Hematopoietic multipotent progenitor cell (in vitro differentiated cells): ENCODE results near the gene PSEN2. TPM values are rescaled to one million over a fixed set of nuclear protein-coding genes. Genes with fewer than 3 reads are reported as not detected.

Experiments
- DNase-seq, 3 donors: peaks; one replicate each; pipeline ENCODE4 v3.0.0-alpha.2; 2011 to 2015; ENCODE audit warnings: low read depth in 2 of 3, low spot score in 2 of 3
- total RNA-seq: library from RNA; depleted of rRNA; stranded (reverse); fragments of >200 nt; gene quantifications from one replicate; pipeline ENCODE4 v1.2.3, GENCODE V29; 2012

Gene PSEN2
- total RNA-seq, 1 donor = 40.1 TPM

GRCh38 chr1:226863446-226863845 is 7.0 kb upstream of the PSEN2 start:
- no peak for DNase-seq

DNA sequence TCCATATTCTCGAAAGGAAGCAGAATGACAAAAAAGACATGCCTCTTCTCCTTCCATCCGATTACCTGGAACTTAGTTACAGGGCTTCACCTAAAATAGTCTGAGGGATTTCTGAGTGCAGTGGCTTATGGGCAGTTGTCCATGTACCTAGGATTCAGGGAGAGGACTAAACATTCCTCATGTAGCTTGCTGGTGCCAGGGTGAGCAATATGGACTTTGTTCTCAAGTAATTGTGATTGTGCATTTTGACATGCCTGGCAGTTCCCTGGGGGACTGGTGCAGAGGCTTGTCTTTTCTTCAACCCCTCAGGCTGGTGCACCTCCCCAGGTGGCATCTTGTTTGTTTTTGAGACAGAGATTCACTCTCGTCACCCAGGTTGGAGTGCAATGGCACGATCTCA is 6.1 kb upstream of the PSEN2 start:
- DNase-seq = no peak

DNA sequence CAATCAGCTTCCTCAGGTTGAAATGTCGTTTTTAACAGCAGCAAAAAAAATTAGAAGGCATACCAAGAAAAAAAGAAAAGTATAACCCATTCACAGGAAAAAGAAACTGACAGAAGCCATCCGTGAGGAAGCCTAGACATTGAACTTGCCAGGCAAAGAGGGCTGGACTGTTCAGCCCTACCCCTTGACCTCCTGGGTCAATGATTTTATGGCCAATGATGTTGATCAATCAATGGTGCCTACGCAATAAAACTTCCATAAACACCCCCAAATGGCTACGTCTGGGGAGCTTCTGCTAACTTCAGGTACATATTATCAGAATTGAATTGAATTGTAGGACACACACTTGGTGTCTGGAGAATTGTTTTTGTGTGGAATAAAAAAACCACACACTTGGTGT is 4.8 kb upstream of the PSEN2 start:
- DNase-seq = no peak

DNA sequence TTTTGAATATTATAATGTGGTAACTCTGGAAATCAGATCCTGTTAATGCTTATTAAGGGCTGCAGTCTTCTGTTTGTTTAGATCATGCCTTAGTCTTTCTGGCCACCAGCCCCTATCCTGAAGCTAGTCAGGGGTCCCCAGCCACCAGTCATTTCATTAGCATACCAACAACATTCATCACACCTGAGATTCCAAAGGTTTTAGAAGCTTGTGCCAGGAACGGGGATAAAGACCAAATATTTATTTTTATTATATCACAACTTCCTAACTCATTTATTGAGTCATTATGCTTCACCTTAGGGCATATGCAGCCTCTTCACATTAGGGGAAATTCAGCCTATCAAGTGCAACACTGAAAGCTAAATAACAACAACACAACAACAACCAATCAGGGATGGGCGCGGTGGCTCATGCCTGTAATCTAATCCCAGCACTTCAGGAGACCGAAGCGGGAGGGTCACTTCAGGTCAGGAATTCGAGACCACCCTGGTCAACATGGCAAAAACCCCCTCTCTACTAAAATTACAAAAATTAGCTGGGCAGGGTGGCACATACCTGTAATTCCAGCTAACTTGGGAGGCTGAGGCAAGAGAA is 2.9 kb upstream of the PSEN2 start:
- DNase-seq = no peak

GRCh38 chr1:226868726-226869125 is 1.7 kb upstream of the PSEN2 start:
- DNase-seq = no peak

DNA sequence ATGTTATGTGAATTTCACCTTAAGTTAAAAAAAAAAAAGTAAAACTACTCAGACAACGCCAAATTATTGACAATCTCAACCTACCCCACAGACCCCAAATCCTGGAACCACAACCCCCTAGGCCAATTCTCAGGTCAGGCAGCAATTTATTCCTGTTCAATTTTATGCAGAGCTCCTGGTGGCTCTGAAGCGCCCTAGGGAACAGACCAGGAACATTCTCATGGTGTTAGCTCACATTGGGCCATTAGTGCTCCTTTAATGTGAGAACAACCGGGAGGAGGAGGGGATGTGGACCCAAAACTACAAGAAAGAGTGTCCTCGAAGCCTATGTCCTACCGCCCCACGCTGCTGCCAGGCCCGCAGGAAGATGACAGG is 403 bp upstream of the PSEN2 start:
- DNase-seq = no peak

DNA sequence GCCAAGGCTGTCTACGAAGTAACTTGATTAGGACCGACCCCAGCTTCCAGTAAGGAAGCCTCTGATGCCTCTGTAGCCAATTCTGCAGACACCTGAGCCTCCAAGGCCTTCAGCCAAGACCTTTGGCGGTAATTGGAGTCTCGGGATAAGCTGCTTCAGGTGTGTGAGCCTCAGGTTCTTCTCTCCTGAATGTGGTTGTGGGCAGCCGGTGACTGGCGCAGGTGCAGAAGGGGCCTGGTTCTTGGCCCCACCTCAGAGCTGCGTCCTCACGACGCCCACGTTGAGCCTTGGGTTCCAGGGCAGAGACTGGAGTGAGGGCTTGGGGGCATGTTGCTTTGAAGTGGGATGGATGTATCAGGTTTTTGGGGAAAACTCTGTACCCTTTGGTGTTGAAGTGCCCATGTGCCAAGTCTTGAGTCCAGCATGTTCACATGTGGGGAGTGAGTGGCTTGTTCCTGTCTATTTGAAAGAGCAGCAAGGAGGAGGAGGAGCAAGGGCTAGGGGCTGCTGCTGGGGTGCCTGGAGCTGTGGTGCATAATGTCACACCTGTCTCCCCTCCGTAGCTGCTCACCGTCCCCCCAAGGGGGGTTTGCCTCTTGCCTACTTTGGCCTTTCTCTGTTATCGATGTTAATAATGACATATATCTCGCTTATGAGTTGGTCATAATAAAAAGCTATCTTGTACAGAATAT is 1.4 kb downstream of the PSEN2 start:
- no peak for DNase-seq

DNA sequence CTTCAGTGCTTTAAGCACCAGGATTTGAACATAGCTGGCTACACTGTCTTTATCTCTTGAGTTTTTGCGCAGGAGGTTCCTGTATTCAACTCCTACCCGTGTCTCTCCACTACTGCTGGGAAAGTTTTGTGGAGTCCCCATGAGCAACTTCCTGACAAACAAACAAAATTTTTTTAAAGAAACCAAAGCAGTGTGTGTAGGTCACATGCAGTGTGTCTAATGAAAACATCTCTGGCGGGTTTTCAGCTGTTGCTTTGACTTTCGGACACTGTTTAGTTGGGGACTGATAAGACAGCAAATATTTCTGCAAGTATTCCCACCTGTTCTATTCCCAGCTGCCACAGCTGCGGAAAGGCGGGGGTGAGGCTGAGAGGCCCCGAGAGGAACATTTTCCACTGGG is 2.0 kb downstream of the PSEN2 start:
- peak in 1 of 3 donors; percentile 24 for DNase-seq

DNA sequence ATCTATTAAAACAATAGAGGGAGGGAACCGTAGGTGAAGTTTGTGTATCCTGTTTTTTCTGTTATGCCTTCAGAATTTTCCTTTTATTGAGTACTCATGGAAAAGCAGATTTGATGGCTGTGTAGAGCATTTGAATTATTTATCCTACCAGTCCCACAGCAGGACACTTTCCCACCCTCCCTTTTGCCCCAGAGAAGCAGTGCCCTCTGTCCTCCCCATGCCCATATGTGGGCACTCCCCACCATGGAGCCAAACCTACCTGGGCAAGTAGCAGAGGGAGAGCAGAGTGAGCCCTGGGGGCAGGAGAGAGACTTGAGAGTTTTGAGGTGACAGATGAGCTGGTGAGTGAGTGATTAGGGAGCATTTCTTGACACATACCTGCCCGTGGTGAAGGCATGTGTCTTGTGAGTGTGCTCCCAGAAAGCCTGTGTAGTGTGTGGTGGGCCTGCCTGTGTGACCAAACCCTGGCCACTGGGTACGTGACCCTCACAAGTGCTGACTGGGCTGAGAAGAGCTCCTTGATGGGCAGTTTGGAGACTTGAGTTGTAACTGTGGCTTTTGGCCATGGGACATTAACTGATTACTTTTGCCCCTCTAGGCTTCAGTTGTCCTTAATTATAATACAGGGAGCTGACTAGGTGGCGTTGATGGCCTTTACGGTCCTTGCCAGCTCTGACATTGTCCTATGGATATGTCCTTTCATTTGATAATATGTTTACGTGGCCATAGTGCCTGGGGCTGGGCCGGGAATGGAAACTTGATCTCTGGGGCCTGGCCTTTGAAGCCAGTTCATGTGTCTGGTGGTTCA is 3.6 kb downstream of the PSEN2 start:
- DNase-seq = no peak

DNA sequence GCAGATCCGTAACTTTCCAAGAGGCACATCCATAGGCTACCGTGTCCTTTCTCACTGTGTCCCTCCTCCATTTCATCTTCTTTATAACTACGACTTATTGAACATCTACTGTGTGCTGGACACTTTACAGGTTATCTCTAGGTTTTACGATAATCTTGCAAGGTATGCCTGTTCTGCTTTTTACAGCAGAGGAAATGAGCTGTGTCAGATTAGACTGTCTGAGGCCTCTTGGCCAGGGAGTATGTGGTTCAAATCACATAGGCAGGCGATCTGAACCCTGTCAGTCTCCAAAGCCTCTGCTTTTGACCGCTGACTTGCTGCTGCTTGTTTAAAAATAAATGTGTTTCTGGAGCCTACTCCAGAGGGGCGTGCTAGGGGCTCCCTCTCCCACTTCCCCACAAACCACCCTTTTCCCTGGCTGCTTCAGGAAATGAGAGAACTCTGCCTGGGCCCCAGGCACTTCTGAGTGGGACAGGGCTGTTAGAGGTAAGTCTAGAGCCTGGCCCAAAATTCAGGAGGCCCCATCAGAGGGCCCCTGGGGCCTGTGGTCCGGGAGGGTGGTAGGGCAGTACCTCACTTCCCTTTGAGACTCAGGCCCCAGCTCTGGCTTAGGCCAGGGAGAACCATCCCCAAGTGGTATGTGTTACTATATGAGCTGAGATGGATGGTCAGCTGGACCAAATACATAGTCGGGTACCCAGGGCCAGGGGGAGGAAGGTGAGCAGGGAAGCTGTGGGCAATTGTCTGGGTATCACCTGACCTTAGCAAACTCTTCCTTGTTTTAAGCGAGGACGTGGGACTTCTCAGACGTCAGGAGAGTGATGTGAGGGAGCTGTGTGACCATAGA is 4.4 kb downstream of the PSEN2 start:
- DNase-seq = no peak

DNA sequence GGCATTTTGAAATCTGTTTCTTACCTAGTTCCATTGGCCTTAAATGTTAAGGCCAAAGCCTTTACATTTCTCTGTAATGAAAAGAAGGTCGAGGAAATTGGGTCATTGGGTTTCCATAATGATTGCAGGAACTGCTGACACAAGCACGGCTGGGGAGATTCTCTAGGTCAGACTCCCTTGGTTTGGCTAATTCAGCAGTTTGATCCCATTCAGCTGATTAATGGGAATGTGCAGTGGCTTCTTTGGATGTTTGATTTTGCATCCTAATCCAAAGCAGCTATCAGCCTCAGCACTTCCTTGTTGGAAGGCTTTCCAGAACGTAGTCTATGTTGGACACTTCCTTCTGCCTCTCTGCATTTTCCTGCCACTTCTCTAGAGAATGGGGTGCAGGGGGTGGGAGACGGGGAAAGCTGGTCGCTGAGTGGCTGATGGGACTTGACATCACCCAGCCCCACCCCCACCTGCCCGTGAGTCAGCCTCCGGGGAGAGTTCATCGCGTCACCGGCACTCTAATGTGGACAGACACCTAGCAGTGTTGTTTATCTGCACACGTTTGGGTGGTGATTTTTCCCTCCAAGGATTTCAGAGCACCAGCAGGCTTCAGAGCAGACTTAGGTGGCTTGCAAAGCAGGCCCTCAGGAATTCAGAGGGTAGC is 5.4 kb downstream of the PSEN2 start:
- no peak for DNase-seq

- no peak for DNase-seq
Observed at GRCh38 chr1:226877669-226878068, 7.3 kb downstream of the PSEN2 start.

DNA sequence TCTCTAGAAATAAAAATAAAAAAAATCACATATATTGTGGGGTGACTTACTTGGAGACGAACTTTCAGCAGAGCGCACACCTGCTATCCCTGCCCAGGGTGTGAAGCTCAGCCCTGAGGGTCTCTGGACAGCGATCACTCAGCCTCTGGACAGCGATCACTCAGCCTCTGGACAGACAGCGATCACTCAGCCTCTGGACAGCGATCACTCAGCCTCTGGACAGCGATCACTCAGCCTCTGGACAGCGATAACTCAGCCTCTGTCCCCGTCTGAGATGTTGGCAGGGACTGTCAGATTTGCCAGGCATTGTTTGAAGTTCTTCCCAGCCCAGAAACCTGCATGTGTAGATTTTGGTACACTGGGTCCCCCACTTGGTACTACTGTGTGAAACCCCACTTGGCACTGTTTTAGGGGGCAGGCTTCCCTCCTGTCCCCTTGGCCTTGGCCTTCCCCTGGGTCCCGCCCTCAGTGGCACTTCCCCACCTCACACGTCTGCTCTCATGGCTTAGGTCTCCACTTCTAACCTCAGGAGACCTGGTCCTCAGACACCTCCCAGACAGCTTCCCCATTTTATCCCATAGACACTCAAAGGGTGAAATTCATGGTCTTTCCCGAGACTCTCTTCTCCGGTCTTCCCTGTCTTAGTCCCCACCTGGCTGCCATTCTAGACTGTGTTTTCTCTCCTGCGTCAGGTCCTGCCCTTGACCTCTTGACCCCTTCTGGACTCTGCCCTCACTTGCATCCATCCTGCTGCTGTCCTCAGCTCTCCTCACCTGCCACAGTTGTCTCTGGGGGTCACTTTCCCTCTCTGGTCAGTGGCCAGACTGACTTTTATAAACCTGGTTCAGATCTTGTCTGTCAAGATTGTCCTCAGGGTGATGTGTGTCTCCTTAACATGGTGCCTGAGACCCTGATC is 10.2 kb downstream of the PSEN2 start:
- DNase-seq = no peak

GRCh38 chr1:226881515-226882185 is 11.2 kb downstream of the PSEN2 start:
- DNase-seq = no peak

- peak in 1 of 3 donors; percentile 35 for DNase-seq
Observed at GRCh38 chr1:226882187-226882586, 11.8 kb downstream of the PSEN2 start.

GRCh38 chr1:226882631-226883409 is 12.4 kb downstream of the PSEN2 start:
- DNase-seq = peak in 1 of 3 donors; percentile 52

DNA sequence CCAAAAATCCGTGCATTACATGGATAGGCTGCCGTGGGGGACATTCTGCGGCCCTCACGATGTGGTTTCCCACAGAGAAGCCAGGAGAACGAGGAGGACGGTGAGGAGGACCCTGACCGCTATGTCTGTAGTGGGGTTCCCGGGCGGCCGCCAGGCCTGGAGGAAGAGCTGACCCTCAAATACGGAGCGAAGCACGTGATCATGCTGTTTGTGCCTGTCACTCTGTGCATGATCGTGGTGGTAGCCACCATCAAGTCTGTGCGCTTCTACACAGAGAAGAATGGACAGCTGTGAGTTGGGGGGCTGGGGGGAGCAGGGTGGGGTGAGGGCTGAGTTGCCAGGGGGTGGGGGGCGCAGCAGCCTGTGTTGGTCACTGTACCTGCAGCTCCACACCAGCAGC is 13.2 kb downstream of the PSEN2 start:
- DNase-seq = no peak

DNA sequence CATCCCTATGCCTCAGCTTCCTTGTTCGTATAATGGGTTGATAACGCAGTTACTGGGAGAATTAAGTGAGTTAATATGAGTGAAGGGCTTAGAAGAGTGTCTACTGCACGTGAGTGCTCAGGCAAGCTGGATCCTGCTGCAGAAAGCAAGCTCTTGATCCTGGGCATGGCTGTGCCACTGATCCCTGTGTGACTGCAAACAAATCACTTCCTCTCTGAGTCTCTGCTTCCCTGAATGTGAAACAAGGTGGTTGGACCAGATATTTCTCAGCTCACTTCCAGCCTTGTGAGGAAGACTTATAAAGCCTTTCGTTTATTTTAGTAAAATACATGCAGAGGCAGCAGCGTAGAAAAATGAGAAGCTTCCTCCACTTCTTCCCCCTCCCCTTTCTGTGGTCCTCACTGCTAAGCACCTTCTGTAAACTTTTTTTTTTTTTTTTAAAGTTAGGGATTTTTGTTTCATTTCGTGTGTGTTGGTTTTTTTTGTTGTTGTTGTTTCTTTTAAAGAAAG is 13.8 kb downstream of the PSEN2 start:
- DNase-seq = peak in 1 of 3 donors; percentile 46
